Mesenchymal stem cell (in vitro differentiated cells and primary cell): ENCODE measurements around the gene UNC13A.
"Not testable (repeated sequence)": the region's sequence is repeated elsewhere in the genome, so short reads cannot be mapped to it uniquely, and the experiment has no call there.

Experiments used
- DNase-seq: peaks from one replicate; pipeline ENCODE4 v3.0.0-alpha.2; 2013
- H2AFZ ChIP-seq: one replicate; pipeline ENCODE4 v1.6.1; 2013; ENCODE audit warnings: low read depth, mild to moderate bottlenecking, control low read depth, inconsistent platforms, low read length, moderate library complexity
- H2AK5ac ChIP-seq: 2 replicates; pipeline ENCODE4 v1.6.1; 2013; ENCODE audit warnings: low read length, moderate library complexity, mild to moderate bottlenecking, inconsistent platforms; ENCODE audit not compliant: severe bottlenecking
- H2BK120ac ChIP-seq: one replicate; pipeline ENCODE4 v1.6.1; 2013; ENCODE audit warnings: low read depth, mild to moderate bottlenecking, inconsistent platforms, low read length, moderate library complexity
- H2BK12ac ChIP-seq, 2 experiments: one replicate each; pipeline ENCODE4 v1.6.1; 2013; ENCODE audit warnings: inconsistent platforms in 2 of 2, low read length in 2 of 2, mild to moderate bottlenecking in 2 of 2, moderate library complexity in 2 of 2, control low read depth in 1 of 2
- H2BK15ac ChIP-seq: one replicate; pipeline ENCODE4 v1.6.1; 2013; ENCODE audit warnings: mild to moderate bottlenecking, low read depth, inconsistent platforms; ENCODE audit not compliant: poor library complexity, severe bottlenecking
- H2BK5ac ChIP-seq: 2 replicates; pipeline ENCODE4 v1.6.1; 2013; ENCODE audit warnings: low read depth, mild to moderate bottlenecking, low read length, control low read depth, inconsistent platforms; ENCODE audit not compliant: poor library complexity, severe bottlenecking
- H3K14ac ChIP-seq, 2 experiments: one replicate each; pipeline ENCODE4 v1.6.1; 2013; ENCODE audit warnings: inconsistent platforms in 2 of 2, low read length in 2 of 2, control low read depth in 1 of 2, mild to moderate bottlenecking in 1 of 2, moderate library complexity in 1 of 2
- H3K18ac ChIP-seq, 2 experiments: one replicate each; pipeline ENCODE4 v1.6.1; 2013; ENCODE audit warnings: inconsistent platforms in 2 of 2, low read length in 2 of 2, control low read depth in 1 of 2, low read depth in 1 of 2, mild to moderate bottlenecking in 1 of 2
- H3K23ac ChIP-seq, 2 experiments: one replicate each; pipeline ENCODE4 v1.6.1; 2013; ENCODE audit warnings: inconsistent platforms in 2 of 2, low read length in 2 of 2, mild to moderate bottlenecking in 2 of 2, moderate library complexity in 2 of 2, control low read depth in 1 of 2
- H3K27ac ChIP-seq: 2 replicates; pipeline ENCODE4 v1.5.1; 2013; ENCODE audit warnings: mild to moderate bottlenecking, moderate library complexity, low read length, control low read depth, inconsistent platforms; ENCODE audit not compliant: poor library complexity, severe bottlenecking
- H3K27me3 ChIP-seq, 2 experiments: 2 replicates each; pipeline versions ENCODE4 v1.6.1 to v1.7.0; 2013; ENCODE audit warnings: low read length in 2 of 2, mild to moderate bottlenecking in 2 of 2, moderate library complexity in 2 of 2, control low read depth in 1 of 2, inconsistent platforms in 1 of 2; ENCODE audit not compliant: control insufficient read depth in 1 of 2, insufficient read depth in 1 of 2
- H3K36me3 ChIP-seq, 2 experiments: 2 replicates each; pipeline versions ENCODE4 v1.6.1 to v1.7.0; 2013; ENCODE audit warnings: low read length in 2 of 2, control low read depth in 1 of 2, inconsistent platforms in 1 of 2, low read depth in 1 of 2, mild to moderate bottlenecking in 1 of 2; ENCODE audit not compliant: insufficient read depth in 2 of 2, control insufficient read depth in 1 of 2
- H3K4ac ChIP-seq, 2 experiments: one replicate each; pipeline ENCODE4 v1.6.1; 2013; ENCODE audit warnings: inconsistent platforms in 2 of 2, low read length in 2 of 2, mild to moderate bottlenecking in 2 of 2, moderate library complexity in 2 of 2, control low read depth in 1 of 2, low read depth in 1 of 2
- H3K4me1 ChIP-seq: 2 replicates; pipeline ENCODE4 v1.6.1; 2013; ENCODE audit warnings: low read depth, low read length, control low read depth; ENCODE audit not compliant: control insufficient read depth, insufficient read depth
- H3K4me2 ChIP-seq: 2 replicates; pipeline ENCODE4 v1.6.1; 2013; ENCODE audit warnings: low read length, mild to moderate bottlenecking, inconsistent platforms; ENCODE audit not compliant: poor library complexity, severe bottlenecking
- H3K4me3 ChIP-seq, 2 experiments: 2 replicates each; pipeline versions ENCODE4 v1.5.1 to v1.7.0; 2013; ENCODE audit warnings: low read length in 2 of 2, mild to moderate bottlenecking in 2 of 2, control low read depth in 1 of 2, low read depth in 1 of 2; ENCODE audit not compliant: insufficient read depth in 1 of 2
- H3K79me1 ChIP-seq: replicated peaks from 2 replicates; pipeline ENCODE4 v1.6.1; 2013; ENCODE audit warnings: mild to moderate bottlenecking, control low read depth, low read length, inconsistent platforms; ENCODE audit not compliant: poor library complexity, severe bottlenecking
- H3K9ac ChIP-seq: 2 replicates; pipeline ENCODE4 v1.7.0; 2013; ENCODE audit warnings: mild to moderate bottlenecking, low read length, moderate library complexity
- H3K9me3 ChIP-seq: 2 replicates; pipeline ENCODE4 v1.7.0; 2013; ENCODE audit warnings: mild to moderate bottlenecking, low read length; ENCODE audit not compliant: control insufficient read depth
- H4K8ac ChIP-seq: one replicate; pipeline ENCODE4 v1.6.1; 2013; ENCODE audit warnings: inconsistent platforms, mild to moderate bottlenecking, low read length, moderate library complexity
- H4K91ac ChIP-seq: one replicate; pipeline ENCODE4 v1.6.1; 2013; ENCODE audit warnings: mild to moderate bottlenecking, low read length, inconsistent platforms
- WGBS: methylation state at CpG from one replicate; pipeline ENCODE4 v1.1.7; 2013; ENCODE audit warnings: mixed read lengths; 5-methylcytosine and 5-hydroxymethylcytosine counted together

The UNC13A gene

DNA sequence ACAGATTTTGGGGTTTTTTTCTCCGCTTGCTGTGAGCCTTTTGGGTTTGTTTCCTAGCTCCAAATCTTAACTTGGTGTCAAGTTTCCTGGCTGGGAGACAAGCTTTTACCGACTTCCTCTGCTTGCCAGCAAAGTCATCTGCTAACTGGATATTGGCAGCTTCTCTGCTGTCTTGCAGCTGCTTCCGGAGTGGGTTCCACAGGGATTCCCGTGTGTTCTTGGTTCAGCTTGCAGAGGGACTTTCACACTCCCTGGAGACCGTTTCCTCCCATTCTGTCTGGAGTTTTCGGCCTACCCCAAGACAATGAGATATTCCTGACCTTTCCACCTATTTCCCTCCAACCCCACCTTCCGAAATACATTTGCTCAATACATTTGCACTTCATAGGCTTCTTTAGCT, 134.9 kb downstream of the UNC13A start:
- H3K9ac ChIP-seq = peak overlapping the region; percentile 64
- peaks cover 7% of the 10 kb centered on the region for H3K4me1 ChIP-seq
- H3K14ac ChIP-seq = no peak overlapping the region
- no peak overlapping the region for H3K4ac ChIP-seq
- no peak overlapping the region for H2BK15ac ChIP-seq
- peak overlapping the region in 1 of 2 experiments; percentile 60 for H3K4me3 ChIP-seq
- peaks cover 4% of the 10 kb centered on the region for H3K79me1 ChIP-seq
- peaks cover 0 to 4% of the 10 kb centered on the region in 2 experiments for H3K36me3 ChIP-seq
- no peak overlapping the region for H3K4me2 ChIP-seq
- DNase-seq = peak; percentile 82
- H3K27me3 ChIP-seq = no peaks in the 10 kb centered on the region
- no peak overlapping the region for H2BK5ac ChIP-seq
- H3K9me3 ChIP-seq = no peaks in the 10 kb centered on the region
- peak overlapping the region; percentile 77 for H4K8ac ChIP-seq
- peak overlapping the region; percentile 67 for H3K27ac ChIP-seq
- no peak overlapping the region for H2BK120ac ChIP-seq
- H4K91ac ChIP-seq = peak overlapping the region; percentile 80
- H3K18ac ChIP-seq = no peak overlapping the region
- 31% methylated on average over 7 of the region's 7 CpGs for WGBS
- H2AFZ ChIP-seq = peak overlapping the region; percentile 29
- H2AK5ac ChIP-seq = no peak overlapping the region
- peak overlapping the region in 1 of 2 experiments; percentile 31 for H2BK12ac ChIP-seq
- H3K23ac ChIP-seq = no peak overlapping the region

DNA sequence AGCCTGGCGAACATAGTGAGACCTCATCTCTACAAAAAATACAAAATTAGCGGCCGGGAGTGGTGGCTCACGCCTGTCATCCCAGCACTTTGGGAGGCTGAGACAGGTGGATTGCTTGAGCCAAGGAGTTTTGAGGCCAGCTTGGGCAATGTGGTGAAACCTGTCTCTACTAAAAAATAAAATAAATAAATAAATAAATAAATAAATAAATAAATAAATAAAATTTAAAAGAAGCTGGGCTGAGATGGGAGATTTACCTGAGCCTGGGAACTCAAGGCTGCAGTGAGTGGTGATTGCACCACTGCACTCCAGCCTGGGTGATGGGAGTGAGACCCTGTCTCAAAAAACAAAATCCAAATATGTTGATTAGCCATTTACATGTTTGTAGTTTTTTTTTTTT, 135.4 kb downstream of the UNC13A start:
- not testable (repeated sequence) for H3K9ac ChIP-seq, H3K27ac ChIP-seq, H2BK15ac ChIP-seq, H2BK120ac ChIP-seq, H3K27me3 ChIP-seq, H3K4me2 ChIP-seq, H2BK5ac ChIP-seq, H3K23ac ChIP-seq, H2AFZ ChIP-seq, H3K18ac ChIP-seq, H2BK12ac ChIP-seq, H3K9me3 ChIP-seq, H3K4me1 ChIP-seq, H4K8ac ChIP-seq, DNase-seq, H3K4ac ChIP-seq, H3K4me3 ChIP-seq, H2AK5ac ChIP-seq, H4K91ac ChIP-seq, H3K36me3 ChIP-seq, H3K14ac ChIP-seq, H3K79me1 ChIP-seq
- no CpG with 5 or more reads among the region's 4 CpGs for WGBS
